ENCODE results near the gene TPM3.

The TPM3 gene

GRCh38 chr1:154181944-154182343 lies 10.0 kb downstream of the TPM3 start:
- Histone ChIP-seq H3K9ac (ENCODE audit: low read length) (peak overlapping the region; percentile 95), H3K79me2 (ENCODE audit: control insufficient read depth, insufficient read depth, low read length, poor library complexity) (peaks cover 36% of the 10 kb centered on the region), H2BK5ac (ENCODE audit: low read depth, low read length, poor library complexity) (peak overlapping the region; percentile 27), H3K23ac (ENCODE audit: low read length) (no peak overlapping the region), H4K8ac (ENCODE audit: low read depth, low read length) (peak overlapping the region; percentile 77), H2AK5ac (ENCODE audit: low read length) (peak overlapping the region; percentile 73), H3K36me3 (ENCODE audit: control insufficient read depth in 1 of 2, insufficient read depth in 2 of 2, low read length in 2 of 2) (peaks cover 0 to 3% of the 10 kb centered on the region in 2 experiments), H3K9me3 (ENCODE audit: insufficient read depth, low read depth, low read length) (no peaks in the 10 kb centered on the region), H3K4me2 (ENCODE audit: low read length) (peak overlapping the region; percentile 74), H3K4ac (ENCODE audit: low read depth, low read length) (peak overlapping the region; percentile 84), H3K18ac (ENCODE audit: low read length) (peak overlapping the region; percentile 2), H2AFZ (ENCODE audit: insufficient read depth, low read length, poor library complexity) (no peak overlapping the region), H2BK120ac (ENCODE audit: insufficient read depth, low read length, poor library complexity) (no peak overlapping the region), H3K4me3 (ENCODE audit: low read depth, low read length) (peak overlapping the region; percentile 99), H2BK12ac (ENCODE audit: low read length) (no peak overlapping the region), H3K79me1 (ENCODE audit: low read length) (peaks cover 15% of the 10 kb centered on the region), H3K27me3 (ENCODE audit: insufficient read depth, low read length) (no peaks in the 10 kb centered on the region), H3K14ac (ENCODE audit: low read length) (peak overlapping the region; percentile 75), H4K91ac (ENCODE audit: low read depth, low read length) (peak overlapping the region; percentile 60), H3K4me1 (ENCODE audit: control insufficient read depth in 1 of 2, insufficient read depth in 2 of 2, low read length in 2 of 2) (peaks cover 13 to 22% of the 10 kb centered on the region in 2 experiments), H3K27ac (ENCODE audit: low read depth, low read length) (peak overlapping the region; percentile 67), H4K12ac (ENCODE audit: low read depth, low read length) (peak overlapping the region; percentile 2)
- DNase-seq, result peak in 1 of 2 donors; percentile 43
- WGBS (ENCODE audit: extremely low coverage, insufficient coverage, insufficient read length), result no CpG with 5 or more reads among the region's 6 CpGs

DNA sequence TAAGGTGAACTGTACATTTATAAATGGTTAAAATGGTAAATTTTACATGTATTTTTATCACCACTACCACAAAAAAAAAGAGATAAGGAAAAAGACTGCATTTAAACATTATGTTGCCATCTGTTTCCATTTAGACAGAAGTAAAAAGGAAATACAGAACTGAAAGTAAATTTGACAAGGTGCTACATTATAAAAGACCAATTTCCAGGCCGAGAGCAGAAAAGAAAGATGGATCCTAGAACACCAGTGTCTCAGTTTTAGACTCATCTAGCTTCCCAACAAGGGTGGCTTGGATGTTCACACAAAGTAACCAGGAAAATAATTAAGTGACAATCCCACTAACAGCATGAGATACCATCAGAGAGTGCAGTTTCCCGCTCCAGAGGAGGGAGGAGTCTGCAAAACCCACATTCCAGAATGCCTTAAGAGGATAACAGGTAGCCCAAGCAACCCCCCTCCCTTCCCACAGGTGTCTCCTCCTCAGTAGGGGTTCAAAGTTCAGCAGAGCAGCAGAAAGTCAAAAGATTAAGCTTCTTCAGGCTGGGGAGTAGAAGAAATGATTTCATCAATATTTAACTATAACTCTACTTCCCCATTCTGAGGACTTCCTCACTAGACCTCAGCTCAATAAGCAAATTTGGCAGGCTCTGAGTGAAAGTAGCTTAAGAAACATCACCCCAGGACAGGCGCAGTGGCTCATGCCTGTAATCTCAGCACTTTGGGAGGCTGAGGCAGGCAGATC lies 11.8 kb downstream of the TPM3 start:
- Histone ChIP-seq H4K91ac (ENCODE audit: low read depth, low read length) (no peak overlapping the region), H3K4ac (ENCODE audit: low read depth, low read length) (peak overlapping the region; percentile 74), H2BK12ac (ENCODE audit: low read length) (no peak overlapping the region), H3K4me3 (ENCODE audit: low read depth, low read length) (no peak overlapping the region), H3K79me1 (ENCODE audit: low read length) (peaks cover 15% of the 10 kb centered on the region), H3K27me3 (ENCODE audit: insufficient read depth, low read length) (no peaks in the 10 kb centered on the region), H2BK5ac (ENCODE audit: low read depth, low read length, poor library complexity) (no peak overlapping the region), H3K4me2 (ENCODE audit: low read length) (peak overlapping the region; percentile 27), H3K18ac (ENCODE audit: low read length) (no peak overlapping the region), H3K27ac (ENCODE audit: low read depth, low read length) (no peak overlapping the region), H4K8ac (ENCODE audit: low read depth, low read length) (no peak overlapping the region), H3K79me2 (ENCODE audit: control insufficient read depth, insufficient read depth, low read length, poor library complexity) (peaks cover 36% of the 10 kb centered on the region), H3K36me3 (ENCODE audit: control insufficient read depth in 1 of 2, insufficient read depth in 2 of 2, low read length in 2 of 2) (peaks cover 5 to 10% of the 10 kb centered on the region in 2 experiments), H3K9ac (ENCODE audit: low read length) (no peak overlapping the region), H3K23ac (ENCODE audit: low read length) (no peak overlapping the region), H2BK120ac (ENCODE audit: insufficient read depth, low read length, poor library complexity) (no peak overlapping the region), H2AFZ (ENCODE audit: insufficient read depth, low read length, poor library complexity) (no peak overlapping the region), H3K9me3 (ENCODE audit: insufficient read depth, low read depth, low read length) (no peaks in the 10 kb centered on the region), H3K14ac (ENCODE audit: low read length) (no peak overlapping the region), H3K4me1 (ENCODE audit: control insufficient read depth in 1 of 2, insufficient read depth in 2 of 2, low read length in 2 of 2) (peaks cover 13 to 24% of the 10 kb centered on the region in 2 experiments), H2AK5ac (ENCODE audit: low read length) (no peak overlapping the region), H4K12ac (ENCODE audit: low read depth, low read length) (no peak overlapping the region)
- DNase-seq, result no peak
- WGBS (ENCODE audit: extremely low coverage, insufficient coverage, insufficient read length), result no CpG with 5 or more reads among the region's 3 CpGs

DNA sequence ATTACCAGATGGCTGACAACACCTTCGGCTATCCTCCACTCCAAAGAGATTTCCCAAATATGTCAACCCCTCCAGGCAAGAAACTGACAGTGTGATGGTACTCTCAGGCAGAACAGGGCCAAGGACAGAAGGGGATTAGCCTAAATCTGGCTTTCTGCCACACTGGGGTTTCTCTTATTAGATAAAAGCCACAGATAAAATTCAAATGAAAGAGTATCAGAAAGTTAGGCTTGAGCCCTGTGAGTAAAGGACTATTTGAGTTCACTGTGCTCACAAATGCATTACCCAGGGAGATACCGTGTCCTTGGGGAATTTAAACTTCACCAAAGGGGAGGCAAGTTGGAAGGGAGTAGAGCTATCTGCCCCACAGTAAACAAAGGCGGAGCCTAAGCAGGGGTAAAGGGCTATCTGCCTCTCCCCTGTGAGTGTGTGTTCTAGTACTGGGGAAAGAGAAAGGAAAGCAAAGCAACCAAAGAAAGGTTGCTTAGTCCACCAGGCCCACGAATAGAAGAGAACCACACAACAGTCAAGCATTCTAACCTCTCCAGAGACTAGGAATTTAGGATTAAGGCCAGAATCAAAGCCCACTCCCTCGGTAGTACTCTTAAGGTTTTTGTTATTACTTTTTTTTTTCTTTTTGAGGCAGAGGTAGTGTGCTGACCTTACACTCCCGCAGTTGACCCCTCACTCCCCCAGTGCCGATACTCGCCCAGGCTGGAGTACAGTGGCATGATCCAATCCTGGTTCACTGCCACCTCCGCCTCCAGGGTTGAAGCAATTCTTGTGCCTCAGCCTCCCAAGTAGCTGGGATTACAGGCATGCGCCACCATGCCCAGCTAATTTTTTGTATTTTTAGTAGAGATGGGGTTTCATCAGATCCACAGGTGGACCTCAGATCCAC lies 12.7 kb downstream of the TPM3 start:
- Histone ChIP-seq H3K18ac (ENCODE audit: low read length) (no peak overlapping the region), H3K79me1 (ENCODE audit: low read length) (peaks cover 15% of the 10 kb centered on the region), H3K23ac (ENCODE audit: low read length) (peak overlapping the region; percentile 46), H3K9ac (ENCODE audit: low read length) (no peak overlapping the region), H3K79me2 (ENCODE audit: control insufficient read depth, insufficient read depth, low read length, poor library complexity) (peaks cover 36% of the 10 kb centered on the region), H3K14ac (ENCODE audit: low read length) (no peak overlapping the region), H4K91ac (ENCODE audit: low read depth, low read length) (no peak overlapping the region), H3K4me2 (ENCODE audit: low read length) (no peak overlapping the region), H3K36me3 (ENCODE audit: control insufficient read depth in 1 of 2, insufficient read depth in 2 of 2, low read length in 2 of 2) (peaks cover 12 to 16% of the 10 kb centered on the region in 2 experiments), H2BK120ac (ENCODE audit: insufficient read depth, low read length, poor library complexity) (no peak overlapping the region), H3K27me3 (ENCODE audit: insufficient read depth, low read length) (no peaks in the 10 kb centered on the region), H3K9me3 (ENCODE audit: insufficient read depth, low read depth, low read length) (no peaks in the 10 kb centered on the region), H3K4me1 (ENCODE audit: control insufficient read depth in 1 of 2, insufficient read depth in 2 of 2, low read length in 2 of 2) (peaks cover 13 to 24% of the 10 kb centered on the region in 2 experiments), H2AFZ (ENCODE audit: insufficient read depth, low read length, poor library complexity) (no peak overlapping the region), H3K4me3 (ENCODE audit: low read depth, low read length) (no peak overlapping the region), H2BK5ac (ENCODE audit: low read depth, low read length, poor library complexity) (no peak overlapping the region), H3K27ac (ENCODE audit: low read depth, low read length) (peak overlapping the region; percentile 2), H4K8ac (ENCODE audit: low read depth, low read length) (no peak overlapping the region), H3K4ac (ENCODE audit: low read depth, low read length) (peak overlapping the region; percentile 82), H2BK12ac (ENCODE audit: low read length) (no peak overlapping the region), H4K12ac (ENCODE audit: low read depth, low read length) (no peak overlapping the region), H2AK5ac (ENCODE audit: low read length) (no peak overlapping the region)
- DNase-seq, result peak in 1 of 2 donors; percentile 25
- no CpG with 5 or more reads among the region's 10 CpGs for WGBS (ENCODE audit: extremely low coverage, insufficient coverage, insufficient read length)

DNA sequence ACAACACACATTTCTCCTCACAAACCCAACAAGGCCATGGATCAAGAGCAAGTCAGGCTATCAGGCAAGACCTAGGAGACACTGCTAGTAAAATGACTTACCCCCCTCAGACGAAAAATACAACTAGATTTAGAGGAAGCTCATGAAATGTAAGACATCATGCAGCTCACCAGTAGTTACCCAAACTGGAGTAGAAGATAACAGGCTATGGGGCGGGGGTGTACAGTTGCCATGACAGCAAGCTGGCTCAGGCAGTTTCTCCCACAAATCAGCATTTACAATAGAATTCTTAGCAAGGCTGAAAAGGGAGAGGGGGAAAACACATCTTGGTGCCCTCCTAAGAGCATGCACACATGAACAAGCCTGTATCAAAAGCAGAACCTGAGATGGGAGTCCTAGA lies 13.9 kb downstream of the TPM3 start:
- WGBS (ENCODE audit: extremely low coverage, insufficient coverage, insufficient read length), result no CpG with 5 or more reads among the region's 2 CpGs

More for the DNA sequence above, 13.9 kb downstream of the TPM3 start:
- H4K12ac ChIP-seq (ENCODE audit: low read depth, low read length), result no peak overlapping the region
- H3K14ac ChIP-seq (ENCODE audit: low read length), result no peak overlapping the region
- H3K4ac ChIP-seq (ENCODE audit: low read depth, low read length), result peak overlapping the region; percentile 82
- peaks cover 15 to 23% of the 10 kb centered on the region in 2 experiments for H3K36me3 ChIP-seq (ENCODE audit: control insufficient read depth in 1 of 2, insufficient read depth in 2 of 2, low read length in 2 of 2)
- H3K4me2 ChIP-seq (ENCODE audit: low read length), result no peak overlapping the region
- no peak overlapping the region for H2BK120ac ChIP-seq (ENCODE audit: insufficient read depth, low read length, poor library complexity)
- H4K8ac ChIP-seq (ENCODE audit: low read depth, low read length), result no peak overlapping the region
- H3K79me1 ChIP-seq (ENCODE audit: low read length), result peaks cover 10% of the 10 kb centered on the region
- no peak overlapping the region for H3K23ac ChIP-seq (ENCODE audit: low read length)
- H2AFZ ChIP-seq (ENCODE audit: insufficient read depth, low read length, poor library complexity), result no peak overlapping the region
- no peak overlapping the region for H3K9ac ChIP-seq (ENCODE audit: low read length)
- no peak overlapping the region for H3K27ac ChIP-seq (ENCODE audit: low read depth, low read length)
- H3K4me1 ChIP-seq (ENCODE audit: control insufficient read depth in 1 of 2, insufficient read depth in 2 of 2, low read length in 2 of 2), result peaks cover 10 to 24% of the 10 kb centered on the region in 2 experiments
- no peak overlapping the region for H3K18ac ChIP-seq (ENCODE audit: low read length)
- no peaks in the 10 kb centered on the region for H3K27me3 ChIP-seq (ENCODE audit: insufficient read depth, low read length)
- H2AK5ac ChIP-seq (ENCODE audit: low read length), result no peak overlapping the region
- no peak overlapping the region for H3K4me3 ChIP-seq (ENCODE audit: low read depth, low read length)
- H2BK12ac ChIP-seq (ENCODE audit: low read length), result no peak overlapping the region
- H4K91ac ChIP-seq (ENCODE audit: low read depth, low read length), result no peak overlapping the region
- peaks cover 36% of the 10 kb centered on the region for H3K79me2 ChIP-seq (ENCODE audit: control insufficient read depth, insufficient read depth, low read length, poor library complexity)
- no peaks in the 10 kb centered on the region for H3K9me3 ChIP-seq (ENCODE audit: insufficient read depth, low read depth, low read length)
- no peak overlapping the region for H2BK5ac ChIP-seq (ENCODE audit: low read depth, low read length, poor library complexity)
- DNase-seq, result no peak
